ENCODE data around the gene ZBTB20.

DNA sequence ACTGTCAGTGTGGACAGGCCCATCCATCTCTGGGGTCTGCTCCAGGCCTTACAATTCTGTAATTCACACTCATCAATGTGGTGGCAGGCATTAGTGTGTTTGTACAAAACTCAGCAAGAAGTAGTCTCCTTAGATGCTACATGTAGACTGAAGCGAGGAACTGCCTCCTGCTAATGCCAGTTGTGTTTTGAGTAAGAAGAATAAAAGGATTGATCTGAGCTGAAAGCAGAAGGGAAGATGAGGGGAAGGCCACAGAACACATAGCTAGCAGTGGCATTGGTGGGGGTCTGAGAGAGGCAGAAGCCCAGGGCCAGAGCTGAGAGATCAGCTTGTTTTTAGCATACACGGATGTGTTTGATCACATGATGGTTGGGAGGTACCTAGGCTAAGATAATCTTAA lies 709.2 kb downstream of the ZBTB20 start:
- TF ChIP-seq, protein P1, sequence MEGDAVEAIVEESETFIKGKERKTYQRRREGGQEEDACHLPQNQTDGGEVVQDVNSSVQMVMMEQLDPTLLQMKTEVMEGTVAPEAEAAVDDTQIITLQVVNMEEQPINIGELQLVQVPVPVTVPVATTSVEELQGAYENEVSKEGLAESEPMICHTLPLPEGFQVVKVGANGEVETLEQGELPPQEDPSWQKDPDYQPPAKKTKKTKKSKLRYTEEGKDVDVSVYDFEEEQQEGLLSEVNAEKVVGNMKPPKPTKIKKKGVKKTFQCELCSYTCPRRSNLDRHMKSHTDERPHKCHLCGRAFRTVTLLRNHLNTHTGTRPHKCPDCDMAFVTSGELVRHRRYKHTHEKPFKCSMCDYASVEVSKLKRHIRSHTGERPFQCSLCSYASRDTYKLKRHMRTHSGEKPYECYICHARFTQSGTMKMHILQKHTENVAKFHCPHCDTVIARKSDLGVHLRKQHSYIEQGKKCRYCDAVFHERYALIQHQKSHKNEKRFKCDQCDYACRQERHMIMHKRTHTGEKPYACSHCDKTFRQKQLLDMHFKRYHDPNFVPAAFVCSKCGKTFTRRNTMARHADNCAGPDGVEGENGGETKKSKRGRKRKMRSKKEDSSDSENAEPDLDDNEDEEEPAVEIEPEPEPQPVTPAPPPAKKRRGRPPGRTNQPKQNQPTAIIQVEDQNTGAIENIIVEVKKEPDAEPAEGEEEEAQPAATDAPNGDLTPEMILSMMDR (IDR thresholded peaks at IDR 0.05; ENCODE audit: low read depth, low read length, missing input control) = no peak
- TF ChIP-seq GABPA (IDR thresholded peaks at IDR 0.05 in 1 of 2, conservative IDR thresholded peaks at IDR 0.05 in 1 of 2) (no peak), TAF1 (conservative IDR thresholded peaks at IDR 0.05) (no peak), FOXA1 (IDR thresholded peaks at IDR 0.05) (no peak), RAD21 (IDR thresholded peaks at IDR 0.05) (no peak)
- TF ChIP-seq, protein P2, sequence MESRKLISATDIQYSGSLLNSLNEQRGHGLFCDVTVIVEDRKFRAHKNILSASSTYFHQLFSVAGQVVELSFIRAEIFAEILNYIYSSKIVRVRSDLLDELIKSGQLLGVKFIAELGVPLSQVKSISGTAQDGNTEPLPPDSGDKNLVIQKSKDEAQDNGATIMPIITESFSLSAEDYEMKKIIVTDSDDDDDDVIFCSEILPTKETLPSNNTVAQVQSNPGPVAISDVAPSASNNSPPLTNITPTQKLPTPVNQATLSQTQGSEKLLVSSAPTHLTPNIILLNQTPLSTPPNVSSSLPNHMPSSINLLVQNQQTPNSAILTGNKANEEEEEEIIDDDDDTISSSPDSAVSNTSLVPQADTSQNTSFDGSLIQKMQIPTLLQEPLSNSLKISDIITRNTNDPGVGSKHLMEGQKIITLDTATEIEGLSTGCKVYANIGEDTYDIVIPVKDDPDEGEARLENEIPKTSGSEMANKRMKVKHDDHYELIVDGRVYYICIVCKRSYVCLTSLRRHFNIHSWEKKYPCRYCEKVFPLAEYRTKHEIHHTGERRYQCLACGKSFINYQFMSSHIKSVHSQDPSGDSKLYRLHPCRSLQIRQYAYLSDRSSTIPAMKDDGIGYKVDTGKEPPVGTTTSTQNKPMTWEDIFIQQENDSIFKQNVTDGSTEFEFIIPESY (IDR thresholded peaks at IDR 0.05) = no peak

All from liver (tissue), 3 donors.